Loucy (cell line): ENCODE measurements around the gene PKDREJ.

Source experiments
- EZH2phosphoT487 ChIP-seq: fragments of 200-600 bp; IDR thresholded peaks from 2 replicates; pipeline ENCODE4 v1.6.1; 2018; ENCODE audit warnings: antibody characterized with exemption, mild to moderate bottlenecking, moderate library complexity, borderline replicate concordance
- TF ChIP-seq, protein P1 (sequence below): fragments of 200-600 bp; sonication (generic); conservative IDR thresholded peaks from 2 replicates; pipeline ENCODE4 v1.5.1; 2014; ENCODE audit warnings: mild to moderate bottlenecking, antibody characterized with exemption, low read length

DNA sequence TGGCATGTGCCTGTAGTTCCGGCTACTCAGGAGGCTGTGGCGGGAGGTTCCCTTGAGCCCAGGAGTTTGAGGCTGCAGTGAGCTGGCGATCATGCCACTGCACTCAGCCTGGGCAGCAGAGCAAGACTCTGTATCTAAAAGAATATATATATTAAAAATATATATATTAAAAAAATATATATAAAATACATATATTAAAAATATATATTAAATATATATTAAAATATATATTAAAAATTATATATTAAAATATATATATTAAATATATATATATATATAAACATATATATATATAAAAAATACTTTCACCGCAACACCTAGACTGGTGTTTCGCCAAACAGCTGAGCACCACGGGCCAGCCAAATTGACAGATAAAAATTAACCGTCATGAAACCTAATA lies 13.4 kb upstream of the PKDREJ start:
- TF ChIP-seq, protein P1, sequence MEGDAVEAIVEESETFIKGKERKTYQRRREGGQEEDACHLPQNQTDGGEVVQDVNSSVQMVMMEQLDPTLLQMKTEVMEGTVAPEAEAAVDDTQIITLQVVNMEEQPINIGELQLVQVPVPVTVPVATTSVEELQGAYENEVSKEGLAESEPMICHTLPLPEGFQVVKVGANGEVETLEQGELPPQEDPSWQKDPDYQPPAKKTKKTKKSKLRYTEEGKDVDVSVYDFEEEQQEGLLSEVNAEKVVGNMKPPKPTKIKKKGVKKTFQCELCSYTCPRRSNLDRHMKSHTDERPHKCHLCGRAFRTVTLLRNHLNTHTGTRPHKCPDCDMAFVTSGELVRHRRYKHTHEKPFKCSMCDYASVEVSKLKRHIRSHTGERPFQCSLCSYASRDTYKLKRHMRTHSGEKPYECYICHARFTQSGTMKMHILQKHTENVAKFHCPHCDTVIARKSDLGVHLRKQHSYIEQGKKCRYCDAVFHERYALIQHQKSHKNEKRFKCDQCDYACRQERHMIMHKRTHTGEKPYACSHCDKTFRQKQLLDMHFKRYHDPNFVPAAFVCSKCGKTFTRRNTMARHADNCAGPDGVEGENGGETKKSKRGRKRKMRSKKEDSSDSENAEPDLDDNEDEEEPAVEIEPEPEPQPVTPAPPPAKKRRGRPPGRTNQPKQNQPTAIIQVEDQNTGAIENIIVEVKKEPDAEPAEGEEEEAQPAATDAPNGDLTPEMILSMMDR = no peak
- no peak for TF ChIP-seq EZH2phosphoT487
